ENCODE data around the gene TCEAL6. TPM values are rescaled to one million over a fixed set of nuclear protein-coding genes. Genes with fewer than 3 reads are reported as not detected.

TCEAL6 gene
- total and polyA plus RNA-seq, 2 donors: 0.44 TPM; not detected in 1

- no peaks in the 10 kb centered on the region for H3K36me3 ChIP-seq (ENCODE audit: insufficient read depth)
- DNase-seq (ENCODE audit: extremely low spot score): no peak
- no peak overlapping the region for H3K27ac ChIP-seq (ENCODE audit: low read depth)
- 84% methylated on average over 2 of the region's 2 CpGs for WGBS
- no peaks in the 10 kb centered on the region for H3K4me1 ChIP-seq (ENCODE audit: insufficient read depth)
- H3K4me3 ChIP-seq (ENCODE audit: low read depth, low read length): no peak overlapping the region
Observed at GRCh38 chrX:102115748-102116147, 26.5 kb downstream of the TCEAL6 start.

GRCh38 chrX:102113367-102113766, 28.9 kb downstream of the TCEAL6 start:
- no peaks in the 10 kb centered on the region for H3K4me1 ChIP-seq (ENCODE audit: insufficient read depth)
- WGBS: 70% methylated on average over 4 of the region's 4 CpGs
- no peak overlapping the region for H3K4me3 ChIP-seq (ENCODE audit: low read depth, low read length)
- H3K36me3 ChIP-seq (ENCODE audit: insufficient read depth): no peaks in the 10 kb centered on the region
- DNase-seq (ENCODE audit: extremely low spot score): no peak
- H3K27ac ChIP-seq (ENCODE audit: low read depth): no peak overlapping the region

Other genes starting within 250 kb of the TCEAL6 start
- gene ZMAT1, start 210.5 kb downstream of the TCEAL6 start, total RNA-seq: 7.2 TPM
- gene ZMAT1, start 210.5 kb downstream of the TCEAL6 start, polyA plus RNA-seq: 3.6 TPM
- 1.8 TPM for gene TCEAL2, start 16.8 kb downstream of the TCEAL6 start, total RNA-seq
- gene TCEAL2, start 16.8 kb downstream of the TCEAL6 start, polyA plus RNA-seq: 14.3 TPM
- gene BEX5, start 13.5 kb upstream of the TCEAL6 start, total RNA-seq: 1.2 TPM
- 0.87 TPM for gene BEX5, start 13.5 kb upstream of the TCEAL6 start, polyA plus RNA-seq
- gene TCP11X1, start 72.8 kb upstream of the TCEAL6 start, total RNA-seq: not detected
- gene TCP11X1, start 72.8 kb upstream of the TCEAL6 start, polyA plus RNA-seq: not detected
- gene NXF2, start 104.7 kb upstream of the TCEAL6 start, total RNA-seq: not detected
- gene NXF2, start 104.7 kb upstream of the TCEAL6 start, polyA plus RNA-seq: not detected